SK-N-SH (cell line): ENCODE data around the gene RBPJL. TPM values are rescaled to one million over a fixed set of nuclear protein-coding genes. Genes with fewer than 3 reads are reported as not detected.

Experiments used
- CTCF ChIA-PET: fragments of 300-600, 350-600 bp; formaldehyde crosslinking; extraction: SDS; loops from one replicate; lab custom pipeline; 2021; lab: Yijun Ruan, JAX
- POLR2A ChIA-PET: fragments of 350-600 bp; sonication (Branson Sonifier 250); formaldehyde crosslinking; extraction: SDS; loops from one replicate; lab custom pipeline; 2020; ENCODE audit warnings: antibody characterized with exemption, inconsistent platforms; lab: Yijun Ruan, JAX
- DNase-seq: peaks from one replicate; pipeline ENCODE4 v3.0.0; 2012
- H2AFZ ChIP-seq: fragments of 200-600 bp; sonication (generic); 2 replicates; pipeline ENCODE4 v1.8.1; 2016; ENCODE audit warnings: antibody characterized with exemption, mild to moderate bottlenecking, low read depth
- H3F3A ChIP-seq: fragments of 200-600 bp; sonication (generic); replicated peaks from 2 replicates; pipeline ENCODE3; 2016; ENCODE audit warnings: antibody characterized with exemption, mild to moderate bottlenecking; ENCODE audit not compliant: insufficient read depth
- H3K27ac ChIP-seq, 2 experiments: fragments of 200-500 bp in 1 of 2; fragments of 200-600 bp in 1 of 2; sonication (Bioruptor generic) in 1 of 2; sonication (generic), shearing (Covaris generic) in 1 of 2; 2 replicates each; pipeline versions ENCODE4 v1.5.1 to v1.6.1; 2014 to 2016; ENCODE audit warnings: low read depth in 2 of 2, inconsistent platforms in 1 of 2, low read length in 1 of 2, mild to moderate bottlenecking in 1 of 2, mixed read lengths in 1 of 2
- H3K27me3 ChIP-seq: fragments of 200-600 bp; sonication (generic), shearing (Covaris generic); 2 replicates; pipeline ENCODE4 v1.6.1; 2016; ENCODE audit warnings: mixed run types; ENCODE audit not compliant: insufficient read depth
- H3K36me3 ChIP-seq, 2 experiments: fragments of 200-500 bp in 1 of 2; fragments of 200-600 bp in 1 of 2; sonication (Bioruptor generic) in 1 of 2; sonication (generic) in 1 of 2; replicated peaks in 1 of 2; 2 replicates each; pipeline versions ENCODE3 to v1.5.1; 2014 to 2016; ENCODE audit warnings: low read length in 1 of 2, mild to moderate bottlenecking in 1 of 2; ENCODE audit not compliant: insufficient read depth in 2 of 2, control insufficient read depth in 1 of 2
- H3K4me1 ChIP-seq, 2 experiments: fragments of 200-500 bp in 1 of 2; fragments of 200-600 bp in 1 of 2; sonication (Bioruptor generic) in 1 of 2; sonication (generic), shearing (Covaris generic) in 1 of 2; 2 replicates each; pipeline versions ENCODE4 v1.5.1 to v1.6.1; 2014 to 2016; ENCODE audit warnings: low read depth in 1 of 2, low read length in 1 of 2, mixed run types in 1 of 2; ENCODE audit not compliant: insufficient read depth in 2 of 2, control insufficient read depth in 1 of 2
- H3K4me2 ChIP-seq: fragments of 200-600 bp; sonication (generic), shearing (Covaris generic); 2 replicates; pipeline ENCODE4 v1.6.1; 2017; ENCODE audit warnings: mixed run types
- H3K4me3 ChIP-seq, 2 experiments: fragments of 200-500 bp in 1 of 2; fragments of 200-600 bp in 1 of 2; sonication (Bioruptor generic) in 1 of 2; sonication (generic), shearing (Covaris generic) in 1 of 2; 2 replicates each; pipeline versions ENCODE4 v1.5.1 to v1.8.1; 2014 to 2016; ENCODE audit warnings: low read depth in 2 of 2, inconsistent platforms in 1 of 2, low read length in 1 of 2, mild to moderate bottlenecking in 1 of 2, mixed read lengths in 1 of 2, moderate library complexity in 1 of 2
- H3K79me2 ChIP-seq: fragments of 200-600 bp; sonication (generic); 2 replicates; pipeline ENCODE4 v1.8.1; 2017; ENCODE audit warnings: mild to moderate bottlenecking; ENCODE audit not compliant: insufficient read depth
- H3K9ac ChIP-seq: fragments of 200-600 bp; sonication (generic); 2 replicates; pipeline ENCODE4 v1.6.1; 2017; ENCODE audit warnings: mixed run types
- H3K9me2 ChIP-seq: fragments of 200-600 bp; sonication (generic); 2 replicates; pipeline ENCODE4 v1.6.1; 2017; ENCODE audit warnings: mixed run types
- H3K9me3 ChIP-seq: fragments of 200-600 bp; sonication (generic); 2 replicates; pipeline ENCODE4 v1.6.1; 2017; ENCODE audit warnings: mixed run types, mild to moderate bottlenecking, moderate library complexity
- H4K20me1 ChIP-seq: fragments of 200-600 bp; sonication (generic); 2 replicates; pipeline ENCODE4 v1.6.1; 2017; ENCODE audit warnings: mild to moderate bottlenecking, mixed run types; ENCODE audit not compliant: insufficient read depth
- CHD2 ChIP-seq: fragments of 150-350 bp; IDR thresholded peaks from 2 replicates; pipeline ENCODE4 v1.6.1; 2018; ENCODE audit warnings: low read length; ENCODE audit not compliant: partially characterized antibody
- FOSL2 ChIP-seq: IDR thresholded peaks from 2 replicates; pipeline ENCODE4 v1.4.0; 2012; ENCODE audit warnings: low read depth, mild to moderate bottlenecking, moderate library complexity, borderline replicate concordance
- FOXM1 ChIP-seq: IDR thresholded peaks from 2 replicates; pipeline ENCODE4 v1.4.0; 2012; ENCODE audit warnings: low read depth, mild to moderate bottlenecking
- JUND ChIP-seq: IDR thresholded peaks from 2 replicates; pipeline ENCODE4 v1.4.0; 2012
- MAX ChIP-seq: IDR thresholded peaks from 2 replicates; pipeline ENCODE4 v1.4.0; 2012; ENCODE audit warnings: low read depth
- MEF2A ChIP-seq: IDR thresholded peaks from 2 replicates; pipeline ENCODE4 v1.4.0; 2012; ENCODE audit warnings: low read depth, borderline replicate concordance
- MXI1 ChIP-seq: IDR thresholded peaks from 2 replicates; pipeline ENCODE4 v1.6.1; 2012; ENCODE audit warnings: mild to moderate bottlenecking, low read depth, low read length, improper control_type of control experiment
- NRF1 ChIP-seq: IDR thresholded peaks from 2 replicates; pipeline ENCODE4 v1.6.1; 2012; ENCODE audit warnings: low read depth, mild to moderate bottlenecking, low read length
- PBX3 ChIP-seq: IDR thresholded peaks from 2 replicates; pipeline ENCODE4; 2012
- RCOR1 ChIP-seq: fragments of 150-350 bp; IDR thresholded peaks from 2 replicates; pipeline ENCODE4 v1.6.1; 2017; ENCODE audit warnings: antibody characterized with exemption, low read length
- REST ChIP-seq: IDR thresholded peaks from 2 replicates; pipeline ENCODE4 v1.6.1; 2012; ENCODE audit warnings: mild to moderate bottlenecking, low read depth, low read length, moderate library complexity
- RFX5 ChIP-seq: IDR thresholded peaks from 2 replicates; pipeline ENCODE4 v1.6.1; 2012; ENCODE audit warnings: mild to moderate bottlenecking, improper control_type of control experiment, low read length
- RXRA ChIP-seq: IDR thresholded peaks from 2 replicates; pipeline ENCODE4 v1.4.0; 2012; ENCODE audit warnings: low read depth, mild to moderate bottlenecking, borderline replicate concordance
- WGBS: methylation state at CpG from one replicate; pipeline ENCODE4 v1.1.6; 2017; ENCODE audit warnings: low lambda C conversion rate; 5-methylcytosine and 5-hydroxymethylcytosine counted together
- polyA plus RNA-seq, 3 experiments: library from polyadenylated mRNA; depleted of rRNA; stranded (reverse); fragments of >200 nt; gene quantifications; 2 replicates each; pipeline ENCODE4 v1.2.3, GENCODE V29; 2012
- TF ChIP-seq, protein P1 (sequence below): fragments of 150-350 bp; IDR thresholded peaks from 2 replicates; pipeline ENCODE4 v1.6.1; 2017; ENCODE audit warnings: antibody characterized with exemption, low read length, low read depth, borderline replicate concordance

The RBPJL gene
- polyA plus RNA-seq, 1 of the 3 experiments (the other 2 are of a cell fraction): not detected

DNA sequence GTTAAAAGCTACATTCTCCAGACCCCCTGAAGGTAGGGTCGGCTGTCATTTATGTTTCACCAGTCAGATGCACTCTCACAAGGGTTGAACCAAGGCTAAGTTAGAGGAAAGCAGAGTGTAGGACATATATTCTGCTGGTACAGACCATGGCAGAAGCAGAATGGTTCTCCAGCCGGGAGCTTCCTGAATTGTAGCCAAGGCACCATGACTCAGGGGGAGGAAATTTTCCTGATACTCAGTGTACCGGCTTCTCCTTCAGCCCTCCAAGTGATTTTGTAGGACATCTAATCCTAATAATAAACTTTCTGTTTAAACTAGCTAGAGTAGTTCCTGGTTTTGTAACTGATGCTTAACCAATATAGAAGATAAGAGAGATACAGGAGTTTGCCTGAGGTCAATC, 38.1 kb upstream of the RBPJL start:
- no peak for DNase-seq
- WGBS: 36% methylated on average over 3 of the region's 3 CpGs
- POLR2A ChIA-PET: no interaction called here
- no peak overlapping the region for H2AFZ ChIP-seq
- H3K9me2 ChIP-seq: no peaks in the 10 kb centered on the region
- no peak overlapping the region for H3K27ac ChIP-seq
- H3K4me3 ChIP-seq: no peak overlapping the region
- H3K9ac ChIP-seq: no peak overlapping the region
- no peak overlapping the region for H3K4me2 ChIP-seq
- H3K27me3 ChIP-seq: peaks cover 7% of the 10 kb centered on the region; the same call in 1 of the 2 replicates
- no peaks in the 10 kb centered on the region for H3F3A ChIP-seq
- H4K20me1 ChIP-seq: no peaks in the 10 kb centered on the region
- TF ChIP-seq CHD2 (no peak), PBX3 (no peak), MXI1 (no peak), REST (no peak)
- TF ChIP-seq, protein P1, sequence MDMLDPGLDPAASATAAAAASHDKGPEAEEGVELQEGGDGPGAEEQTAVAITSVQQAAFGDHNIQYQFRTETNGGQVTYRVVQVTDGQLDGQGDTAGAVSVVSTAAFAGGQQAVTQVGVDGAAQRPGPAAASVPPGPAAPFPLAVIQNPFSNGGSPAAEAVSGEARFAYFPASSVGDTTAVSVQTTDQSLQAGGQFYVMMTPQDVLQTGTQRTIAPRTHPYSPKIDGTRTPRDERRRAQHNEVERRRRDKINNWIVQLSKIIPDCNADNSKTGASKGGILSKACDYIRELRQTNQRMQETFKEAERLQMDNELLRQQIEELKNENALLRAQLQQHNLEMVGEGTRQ: no peak
- no peaks in the 10 kb centered on the region for H3K4me1 ChIP-seq
- CTCF ChIA-PET: interaction anchor here (0.9 to 2.5 kb wide), 2 partner anchors 22 to 25 kb away, joined by 5 to 13 read pairs; no protein-coding TSS in a partner anchor
- H3K79me2 ChIP-seq: no peaks in the 10 kb centered on the region
- H3K36me3 ChIP-seq: no peaks in the 10 kb centered on the region
- no peaks in the 10 kb centered on the region for H3K9me3 ChIP-seq

DNA sequence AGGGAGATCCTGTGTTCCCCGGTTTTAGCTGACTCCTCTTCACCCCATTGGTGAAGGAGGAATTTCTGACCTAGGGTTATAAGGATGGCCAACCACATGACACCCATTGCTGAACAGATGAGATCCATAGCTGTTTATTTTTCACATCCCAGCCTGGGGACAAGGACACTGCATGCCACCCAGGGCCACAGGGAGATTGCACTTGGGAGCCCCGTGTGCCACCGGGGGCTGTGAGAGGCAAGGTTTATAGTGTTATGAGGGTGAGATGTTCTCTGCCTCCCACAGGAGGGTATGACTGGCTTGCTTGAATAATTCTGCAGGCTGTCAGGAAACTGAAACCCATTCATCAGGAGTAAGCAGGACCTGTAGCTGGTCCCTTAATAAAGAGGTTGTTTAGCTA, 37.6 kb upstream of the RBPJL start:
- no peak overlapping the region for H3K27ac ChIP-seq
- no peak for DNase-seq
- no peak overlapping the region for H2AFZ ChIP-seq
- no peak overlapping the region for H3K4me2 ChIP-seq
- no peaks in the 10 kb centered on the region for H3K36me3 ChIP-seq
- H3K9me3 ChIP-seq: no peaks in the 10 kb centered on the region
- peaks cover 7% of the 10 kb centered on the region; the same call in 1 of the 2 replicates for H3K27me3 ChIP-seq
- no peaks in the 10 kb centered on the region for H3K4me1 ChIP-seq
- POLR2A ChIA-PET: no interaction called here
- H3K4me3 ChIP-seq: no peak overlapping the region
- no peak for TF ChIP-seq FOXM1
- TF ChIP-seq MAX: no peak
- TF ChIP-seq NRF1: no peak
- TF ChIP-seq FOSL2: no peak
- no peak for TF ChIP-seq MEF2A
- no peak for TF ChIP-seq JUND
- TF ChIP-seq RFX5: no peak
- TF ChIP-seq RXRA: no peak
- TF ChIP-seq RCOR1: no peak
- TF ChIP-seq REST: no peak
- WGBS: 21% methylated on average over 3 of the region's 3 CpGs
- no peaks in the 10 kb centered on the region for H3K79me2 ChIP-seq
- CTCF ChIA-PET: interaction anchor here (0.9 to 2.5 kb wide), 2 partner anchors 21 to 25 kb away, joined by 5 to 13 read pairs; no protein-coding TSS in a partner anchor
- no peaks in the 10 kb centered on the region for H4K20me1 ChIP-seq
- H3K9me2 ChIP-seq: no peaks in the 10 kb centered on the region
- H3K9ac ChIP-seq: no peak overlapping the region
- no peaks in the 10 kb centered on the region for H3F3A ChIP-seq
